ENCODE measurements around the gene HSPG2.

The HSPG2 gene

DNA sequence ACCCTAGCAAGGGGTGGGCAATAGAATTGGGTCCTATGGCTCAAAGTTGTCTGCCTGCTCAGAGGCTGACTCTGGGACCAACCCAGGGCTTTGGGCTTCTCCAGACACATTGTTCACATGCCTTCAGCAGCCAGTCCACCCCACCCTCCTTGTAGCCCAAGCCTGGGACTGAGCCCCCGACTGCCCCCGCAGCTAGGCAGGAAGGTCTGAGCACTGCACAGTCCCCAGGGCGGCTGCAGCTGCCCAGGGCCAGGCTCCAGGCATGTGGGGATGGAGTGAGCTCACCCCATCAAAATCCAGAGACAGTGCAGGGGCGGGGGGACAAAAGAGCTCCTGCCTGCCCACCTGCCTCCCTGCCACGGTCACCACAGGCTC, 35.6 kb downstream of the HSPG2 start:
- H3K36me3 ChIP-seq (ENCODE audit: control insufficient read depth in 5 of 5, insufficient read depth in 5 of 5, low read length in 5 of 5): peaks cover 0 to 13% (median 4%) of the 10 kb centered on the region in 5 donors
- H3K9me3 ChIP-seq (ENCODE audit: control insufficient read depth in 5 of 5, low read length in 5 of 5): no peaks in the 10 kb centered on the region
- H3K27ac ChIP-seq (ENCODE audit: low read depth, low read length): peak overlapping the region; percentile 82
- no peaks in the 10 kb centered on the region for H3K27me3 ChIP-seq (ENCODE audit: control insufficient read depth in 5 of 5, insufficient read depth in 4 of 5, low read length in 5 of 5)
- peak overlapping the region in 1 of 5 donors; percentile 32 for H3K4me3 ChIP-seq (ENCODE audit: low read depth in 1 of 5, low read length in 5 of 5)
- H3K9ac ChIP-seq (ENCODE audit: low read length in 5 of 5): peak overlapping the region in 1 of 5 donors; percentile 65
- peaks cover 63 to 100% (median 99%) of the 10 kb centered on the region in 5 donors for H3K4me1 ChIP-seq (ENCODE audit: control insufficient read depth in 5 of 5, insufficient read depth in 5 of 5, low read length in 5 of 5)

DNA sequence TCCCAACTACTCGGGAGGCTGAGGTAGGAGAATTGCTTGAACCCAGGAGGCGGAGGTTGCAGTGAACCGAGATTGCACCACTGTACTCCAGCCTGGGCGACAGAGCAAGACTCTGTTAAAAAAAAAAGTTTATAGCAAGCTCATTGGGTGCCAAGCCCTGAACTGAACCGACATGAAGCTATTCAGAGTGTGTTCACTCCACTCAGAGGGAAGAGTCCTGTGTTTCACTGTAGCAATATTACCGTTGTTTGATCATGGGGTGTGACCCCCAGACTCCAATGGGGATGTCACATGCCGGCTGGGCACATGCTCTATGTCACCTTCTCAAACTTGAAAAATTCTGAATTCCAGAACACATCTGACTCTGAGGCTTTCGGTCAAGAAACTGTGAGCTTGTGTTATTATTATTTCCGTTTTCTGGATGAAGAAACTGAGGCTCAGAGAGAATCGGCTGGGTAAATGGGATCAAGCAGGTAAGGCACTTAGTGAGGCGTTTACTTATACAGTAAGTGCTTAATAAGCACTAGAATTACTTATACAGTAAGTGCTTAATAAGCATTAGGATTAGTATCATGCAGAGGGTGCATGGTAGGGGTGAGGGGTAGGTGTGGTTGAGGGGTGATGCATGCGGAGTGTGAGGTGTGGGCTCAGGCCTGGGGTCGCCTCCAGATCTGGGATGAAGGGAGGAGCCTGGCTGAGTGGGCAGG, 36.2 kb downstream of the HSPG2 start:
- no peaks in the 10 kb centered on the region for H3K27me3 ChIP-seq (ENCODE audit: control insufficient read depth in 5 of 5, insufficient read depth in 4 of 5, low read length in 5 of 5)
- peaks cover 0 to 17% (median 7%) of the 10 kb centered on the region in 5 donors for H3K36me3 ChIP-seq (ENCODE audit: control insufficient read depth in 5 of 5, insufficient read depth in 5 of 5, low read length in 5 of 5)
- peaks cover 64 to 100% (median 99%) of the 10 kb centered on the region in 5 donors for H3K4me1 ChIP-seq (ENCODE audit: control insufficient read depth in 5 of 5, insufficient read depth in 5 of 5, low read length in 5 of 5)
- no peak overlapping the region for H3K4me3 ChIP-seq (ENCODE audit: low read depth in 1 of 5, low read length in 5 of 5)
- H3K9me3 ChIP-seq (ENCODE audit: control insufficient read depth in 5 of 5, low read length in 5 of 5): no peaks in the 10 kb centered on the region
- H3K9ac ChIP-seq (ENCODE audit: low read length in 5 of 5): peak overlapping the region in 1 of 5 donors; percentile 26
- peak overlapping the region; percentile 82 for H3K27ac ChIP-seq (ENCODE audit: low read depth, low read length)

DNA sequence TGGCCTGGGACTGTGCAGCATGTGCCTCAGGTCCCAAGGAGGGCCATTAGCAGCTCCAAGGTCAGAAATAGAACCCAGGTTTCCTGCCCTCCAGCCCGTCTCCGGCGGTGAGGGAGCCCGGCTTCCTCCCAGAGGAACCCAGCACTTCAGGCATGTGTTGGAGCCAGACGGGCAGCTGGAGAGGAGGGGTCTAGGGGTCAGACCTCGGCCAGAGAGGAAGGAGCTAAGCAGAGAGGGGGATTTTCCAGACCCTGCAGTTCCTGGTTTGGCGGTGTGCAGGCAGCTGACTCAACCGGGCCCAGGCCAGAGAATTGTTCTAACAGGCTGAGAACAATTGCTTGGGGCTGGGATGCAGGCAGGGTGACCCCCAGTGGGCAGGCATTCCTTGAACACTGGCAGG, 37.1 kb downstream of the HSPG2 start:
- H3K27me3 ChIP-seq (ENCODE audit: control insufficient read depth in 5 of 5, insufficient read depth in 4 of 5, low read length in 5 of 5): no peaks in the 10 kb centered on the region
- H3K4me3 ChIP-seq (ENCODE audit: low read depth in 1 of 5, low read length in 5 of 5): no peak overlapping the region
- no peaks in the 10 kb centered on the region for H3K9me3 ChIP-seq (ENCODE audit: control insufficient read depth in 5 of 5, low read length in 5 of 5)
- H3K27ac ChIP-seq (ENCODE audit: low read depth, low read length): peak overlapping the region; percentile 82
- peaks cover 61 to 100% (median 99%) of the 10 kb centered on the region in 5 donors for H3K4me1 ChIP-seq (ENCODE audit: control insufficient read depth in 5 of 5, insufficient read depth in 5 of 5, low read length in 5 of 5)
- peak overlapping the region in 1 of 5 donors; percentile 28 for H3K9ac ChIP-seq (ENCODE audit: low read length in 5 of 5)
- H3K36me3 ChIP-seq (ENCODE audit: control insufficient read depth in 5 of 5, insufficient read depth in 5 of 5, low read length in 5 of 5): peaks cover 0 to 24% (median 16%) of the 10 kb centered on the region in 5 donors

DNA sequence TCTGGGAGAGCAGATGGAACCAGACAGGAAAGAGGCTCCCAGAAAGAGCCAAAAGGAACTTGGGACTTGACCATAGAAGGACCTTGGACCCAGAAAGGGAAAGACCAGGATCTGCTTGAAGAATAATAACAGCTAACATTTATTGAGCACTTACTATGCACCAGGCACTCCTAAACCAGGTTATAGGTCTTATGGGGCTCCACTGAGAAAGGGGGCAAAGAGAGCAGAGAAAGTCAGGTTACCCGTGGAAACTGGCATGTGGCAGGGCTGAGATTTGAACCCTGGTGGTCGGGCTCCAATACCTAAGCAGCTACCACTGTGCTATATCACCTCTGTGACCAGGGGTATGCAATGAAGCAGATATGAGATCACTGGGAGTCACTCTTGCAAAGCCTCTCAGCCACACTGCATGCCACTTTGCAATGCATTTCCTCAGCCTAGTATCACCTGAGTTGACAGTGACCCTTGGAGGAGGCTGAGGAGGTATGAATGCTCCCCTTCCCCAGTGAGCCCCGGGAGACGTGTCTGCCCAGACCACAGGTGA, 37.8 kb downstream of the HSPG2 start:
- Histone ChIP-seq H3K27ac (ENCODE audit: low read depth, low read length) (peak overlapping the region; percentile 82), H3K4me1 (ENCODE audit: control insufficient read depth in 5 of 5, insufficient read depth in 5 of 5, low read length in 5 of 5) (peaks cover 55 to 100% (median 99%) of the 10 kb centered on the region in 5 donors), H3K9ac (ENCODE audit: low read length in 5 of 5) (peak overlapping the region in 2 of 5 donors; percentile 8 to 57), H3K4me3 (ENCODE audit: low read depth in 1 of 5, low read length in 5 of 5) (no peak overlapping the region), H3K36me3 (ENCODE audit: control insufficient read depth in 5 of 5, insufficient read depth in 5 of 5, low read length in 5 of 5) (peaks cover 0 to 26% (median 23%) of the 10 kb centered on the region in 5 donors), H3K9me3 (ENCODE audit: control insufficient read depth in 5 of 5, low read length in 5 of 5) (no peaks in the 10 kb centered on the region), H3K27me3 (ENCODE audit: control insufficient read depth in 5 of 5, insufficient read depth in 4 of 5, low read length in 5 of 5) (no peaks in the 10 kb centered on the region)

DNA sequence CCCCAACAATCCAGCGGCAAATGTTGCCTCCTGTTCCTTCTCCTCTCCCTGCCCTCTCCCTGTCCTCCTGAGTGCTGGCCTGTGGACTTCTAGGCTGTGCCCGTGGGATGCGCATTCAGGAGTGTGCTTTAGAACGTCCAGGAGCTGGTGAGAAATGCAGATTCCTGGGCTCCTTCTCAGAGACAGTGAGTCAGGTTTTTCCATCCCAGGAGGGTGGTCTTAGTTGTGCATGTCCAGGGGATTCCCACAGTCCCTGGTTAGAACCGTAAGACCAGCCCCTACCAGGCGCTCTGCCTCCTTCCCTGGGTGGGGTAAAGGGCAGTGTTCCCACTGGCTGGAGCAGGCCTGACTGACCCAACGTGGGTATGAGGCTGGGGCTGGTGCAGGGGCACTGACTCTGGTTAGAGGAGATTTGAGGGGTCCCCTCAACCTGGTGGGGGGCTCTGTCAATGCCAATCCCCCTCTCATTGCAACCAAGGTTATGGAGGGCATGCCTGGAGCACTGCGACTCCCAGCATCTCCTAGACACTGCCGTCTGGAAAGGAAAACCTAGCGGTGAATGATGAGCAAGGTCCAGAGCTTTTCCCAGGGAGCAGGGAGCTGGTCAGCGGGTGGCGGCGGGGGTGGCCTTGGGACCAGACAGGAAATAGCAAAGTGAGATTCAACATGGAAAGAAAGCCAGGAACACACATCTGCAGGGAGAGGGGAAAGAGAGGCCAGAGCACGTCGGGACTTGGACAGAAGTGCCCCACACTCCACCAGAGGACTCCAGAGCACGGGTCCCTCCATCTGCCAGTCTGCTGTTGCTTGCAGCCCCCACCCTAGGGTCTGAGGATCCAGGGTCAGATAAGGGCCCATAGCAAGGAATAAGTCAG, 38.5 kb downstream of the HSPG2 start:
- H3K27ac ChIP-seq (ENCODE audit: low read depth, low read length): peak overlapping the region; percentile 82
- H3K27me3 ChIP-seq (ENCODE audit: control insufficient read depth in 5 of 5, insufficient read depth in 4 of 5, low read length in 5 of 5): no peaks in the 10 kb centered on the region
- peaks cover 0 to 33% (median 29%) of the 10 kb centered on the region in 5 donors for H3K36me3 ChIP-seq (ENCODE audit: control insufficient read depth in 5 of 5, insufficient read depth in 5 of 5, low read length in 5 of 5)
- peaks cover 56 to 100% (median 99%) of the 10 kb centered on the region in 5 donors for H3K4me1 ChIP-seq (ENCODE audit: control insufficient read depth in 5 of 5, insufficient read depth in 5 of 5, low read length in 5 of 5)
- H3K4me3 ChIP-seq (ENCODE audit: low read depth in 1 of 5, low read length in 5 of 5): no peak overlapping the region
- no peaks in the 10 kb centered on the region for H3K9me3 ChIP-seq (ENCODE audit: control insufficient read depth in 5 of 5, low read length in 5 of 5)
- peak overlapping the region in 4 of 5 donors; percentile 8 to 57 (median 30) for H3K9ac ChIP-seq (ENCODE audit: low read length in 5 of 5)

DNA sequence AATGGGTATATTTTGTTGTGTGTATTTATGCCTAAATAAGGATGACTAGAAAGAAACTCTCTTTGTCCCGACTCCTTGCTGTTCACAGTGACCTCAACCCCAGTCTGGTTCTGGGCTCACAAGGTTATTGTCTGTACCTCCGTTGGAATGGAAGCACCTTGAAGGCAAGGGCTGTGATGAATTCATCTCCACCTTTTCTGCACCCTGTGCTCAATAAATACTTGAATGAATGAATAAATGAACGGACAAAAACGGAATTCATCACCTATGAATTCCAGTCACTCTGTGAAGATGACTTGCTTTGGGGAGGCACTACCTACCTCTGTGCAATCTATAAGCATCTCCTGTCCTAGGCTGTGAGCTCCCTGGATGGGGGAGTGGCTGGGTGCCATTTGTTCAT, 39.3 kb downstream of the HSPG2 start:
- peak overlapping the region; percentile 82 for H3K27ac ChIP-seq (ENCODE audit: low read depth, low read length)

DNA sequence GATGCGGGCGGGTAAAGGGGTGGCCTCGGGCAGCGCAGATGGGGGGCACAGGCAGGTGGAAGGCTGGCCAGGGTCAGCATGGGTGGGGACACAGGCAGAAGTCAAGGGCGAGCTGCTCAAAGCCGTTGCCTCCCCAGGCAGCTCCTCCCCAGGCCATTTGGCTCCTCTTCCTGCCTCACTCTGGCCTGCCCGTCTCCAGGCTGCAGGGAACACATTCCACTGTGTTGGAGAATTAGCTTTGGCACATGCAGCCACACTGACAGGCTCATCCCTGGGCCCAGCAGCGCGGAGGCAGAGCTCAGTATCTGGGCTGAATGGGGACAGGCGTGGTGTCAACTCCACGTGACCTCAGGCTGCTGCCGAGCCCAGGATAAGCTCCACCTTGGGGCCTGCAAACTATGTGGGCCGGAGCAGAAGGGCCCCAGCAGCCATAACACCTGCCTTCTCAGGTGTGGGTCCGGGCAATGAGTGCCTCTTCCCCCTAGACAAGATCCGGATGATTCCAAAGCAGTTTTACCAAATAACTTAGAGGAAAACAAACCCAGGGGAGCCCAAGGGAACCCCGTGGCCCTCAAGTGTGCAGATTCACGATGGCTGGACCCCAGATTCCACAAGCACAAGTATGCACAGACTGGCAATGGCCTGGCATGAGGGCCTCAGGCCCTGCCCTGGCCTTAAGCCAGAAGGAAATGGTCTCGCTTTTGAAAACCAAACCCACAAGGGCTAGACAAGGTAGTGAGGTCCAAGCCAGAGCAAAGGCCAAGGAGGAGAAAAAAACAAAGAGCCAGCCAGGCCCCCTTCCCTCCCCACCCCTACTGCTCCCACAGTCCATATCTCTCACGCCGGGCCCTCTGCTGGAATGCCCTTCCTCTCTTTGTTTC, 40.2 kb downstream of the HSPG2 start:
- peak overlapping the region in 4 of 5 donors; percentile 30 to 73 (median 54) for H3K9ac ChIP-seq (ENCODE audit: low read length in 5 of 5)
- H3K4me1 ChIP-seq (ENCODE audit: control insufficient read depth in 5 of 5, insufficient read depth in 5 of 5, low read length in 5 of 5): peaks cover 46 to 92% (median 88%) of the 10 kb centered on the region in 5 donors

More for the DNA sequence above, 39.3 kb downstream of the HSPG2 start:
- peaks cover 54 to 100% (median 97%) of the 10 kb centered on the region in 5 donors for H3K4me1 ChIP-seq (ENCODE audit: control insufficient read depth in 5 of 5, insufficient read depth in 5 of 5, low read length in 5 of 5)
- H3K4me3 ChIP-seq (ENCODE audit: low read depth in 1 of 5, low read length in 5 of 5): no peak overlapping the region
- no peaks in the 10 kb centered on the region for H3K27me3 ChIP-seq (ENCODE audit: control insufficient read depth in 5 of 5, insufficient read depth in 4 of 5, low read length in 5 of 5)
- no peaks in the 10 kb centered on the region for H3K9me3 ChIP-seq (ENCODE audit: control insufficient read depth in 5 of 5, low read length in 5 of 5)
- H3K36me3 ChIP-seq (ENCODE audit: control insufficient read depth in 5 of 5, insufficient read depth in 5 of 5, low read length in 5 of 5): peaks cover 0 to 40% (median 36%) of the 10 kb centered on the region in 5 donors
- H3K9ac ChIP-seq (ENCODE audit: low read length in 5 of 5): peak overlapping the region in 3 of 5 donors; percentile 5 to 57 (median 39)

DNA sequence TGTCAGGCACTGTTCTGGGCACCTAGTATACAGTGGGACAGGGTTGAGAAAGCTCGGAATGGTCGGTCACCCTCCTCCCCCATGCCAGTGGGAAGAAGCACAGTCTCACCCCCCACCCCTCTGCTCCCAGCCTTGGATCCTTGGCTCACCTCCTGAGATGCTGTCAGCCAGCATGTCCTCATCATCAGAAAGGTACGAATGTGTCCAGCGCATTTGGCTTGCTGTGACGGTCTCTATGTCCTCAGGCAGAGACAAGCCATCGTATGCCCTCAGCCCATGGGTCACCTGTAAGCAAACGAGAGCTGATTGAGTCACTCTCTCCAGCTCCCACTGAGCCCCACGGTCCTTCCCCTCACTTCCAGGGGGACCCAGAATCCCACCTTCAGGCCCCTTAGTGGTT, 41.1 kb downstream of the HSPG2 start:
- H3K9ac ChIP-seq (ENCODE audit: low read length in 5 of 5): peak overlapping the region; percentile 6 to 60 (median 39)
- H3K9me3 ChIP-seq (ENCODE audit: control insufficient read depth in 5 of 5, low read length in 5 of 5): no peaks in the 10 kb centered on the region
- peaks cover 42 to 83% (median 82%) of the 10 kb centered on the region in 5 donors for H3K4me1 ChIP-seq (ENCODE audit: control insufficient read depth in 5 of 5, insufficient read depth in 5 of 5, low read length in 5 of 5)
- peaks cover 0 to 55% (median 52%) of the 10 kb centered on the region in 5 donors for H3K36me3 ChIP-seq (ENCODE audit: control insufficient read depth in 5 of 5, insufficient read depth in 5 of 5, low read length in 5 of 5)
- H3K4me3 ChIP-seq (ENCODE audit: low read depth in 1 of 5, low read length in 5 of 5): no peak overlapping the region
- H3K27ac ChIP-seq (ENCODE audit: low read depth, low read length): peak overlapping the region; percentile 82
- no peaks in the 10 kb centered on the region for H3K27me3 ChIP-seq (ENCODE audit: control insufficient read depth in 5 of 5, insufficient read depth in 4 of 5, low read length in 5 of 5)

More for the DNA sequence above, 40.2 kb downstream of the HSPG2 start:
- no peaks in the 10 kb centered on the region for H3K9me3 ChIP-seq (ENCODE audit: control insufficient read depth in 5 of 5, low read length in 5 of 5)
- H3K4me3 ChIP-seq (ENCODE audit: low read depth in 1 of 5, low read length in 5 of 5): peak overlapping the region in 1 of 5 donors; percentile 12
- H3K36me3 ChIP-seq (ENCODE audit: control insufficient read depth in 5 of 5, insufficient read depth in 5 of 5, low read length in 5 of 5): peaks cover 0 to 46% (median 43%) of the 10 kb centered on the region in 5 donors
- no peaks in the 10 kb centered on the region for H3K27me3 ChIP-seq (ENCODE audit: control insufficient read depth in 5 of 5, insufficient read depth in 4 of 5, low read length in 5 of 5)
- H3K27ac ChIP-seq (ENCODE audit: low read depth, low read length): peak overlapping the region; percentile 82
